Keratinocyte (primary cell): Measurements from ENCODE around the gene TIAM2. TPM values are rescaled to one million over a fixed set of nuclear protein-coding genes. Genes with fewer than 3 reads are reported as not detected.

Source experiments
- DNase-seq: peaks from one replicate; pipeline ENCODE4 v3.0.0-alpha.2; 2011; ENCODE audit warnings: low read depth, missing footprints, low spot score
- FAIRE-seq: peaks from 2 replicates; lab custom pipeline; 2011; peaks lifted over from hg19 to GRCh38; lab: Jason Lieb, UNC
- H2AFZ ChIP-seq: 2 replicates; pipeline ENCODE4 v1.6.0; 2012; ENCODE audit warnings: low read length, control low read depth, inconsistent platforms; ENCODE audit not compliant: control insufficient read depth
- H3K27ac ChIP-seq: 2 replicates; pipeline ENCODE4 v1.5.1; 2011; ENCODE audit warnings: low read length; ENCODE audit not compliant: control insufficient read depth, insufficient read depth
- H3K27me3 ChIP-seq: 3 replicates; pipeline ENCODE4 v1.6.0; 2011; ENCODE audit warnings: low read length; ENCODE audit not compliant: control insufficient read depth, insufficient read depth; ENCODE audit errors: extremely low read depth
- H3K36me3 ChIP-seq, 2 experiments: 2 replicates in 1 of 2; 3 replicates in 1 of 2; pipeline ENCODE4 v1.5.1; 2011; ENCODE audit warnings: low read length in 2 of 2, mild to moderate bottlenecking in 1 of 2; ENCODE audit not compliant: control insufficient read depth in 2 of 2, insufficient read depth in 2 of 2; ENCODE audit errors: extremely low read depth in 1 of 2
- H3K4me1 ChIP-seq: 3 replicates; pipeline ENCODE4 v1.5.1; 2011; ENCODE audit warnings: low read length; ENCODE audit not compliant: control insufficient read depth, insufficient read depth; ENCODE audit errors: extremely low read depth
- H3K4me2 ChIP-seq: 3 replicates; pipeline ENCODE4 v1.6.0; 2011; ENCODE audit warnings: low read depth, low read length; ENCODE audit not compliant: control insufficient read depth, insufficient read depth; ENCODE audit errors: extremely low read depth
- H3K4me3 ChIP-seq, 3 experiments: fragments of 200-600 bp in 1 of 3; sonication (generic) in 1 of 3; 2 replicates in 2 of 3; 3 replicates in 1 of 3; pipeline ENCODE4 v1.5.1; 2011 to 2016; ENCODE audit warnings: low read length in 3 of 3, mild to moderate bottlenecking in 3 of 3, control low read depth in 2 of 3, inconsistent platforms in 1 of 3, low read depth in 1 of 3, mixed read lengths in 1 of 3, mixed run types in 1 of 3, moderate library complexity in 1 of 3; ENCODE audit not compliant: control insufficient read depth in 2 of 3, insufficient read depth in 2 of 3; ENCODE audit errors: extremely low read depth in 1 of 3
- H3K79me2 ChIP-seq: 2 replicates; pipeline ENCODE4 v1.6.0; 2012; ENCODE audit warnings: low read length; ENCODE audit not compliant: control insufficient read depth, insufficient read depth
- H3K9ac ChIP-seq: 3 replicates; pipeline ENCODE4 v1.6.0; 2011; ENCODE audit warnings: low read length; ENCODE audit not compliant: control insufficient read depth, insufficient read depth; ENCODE audit errors: extremely low read depth
- H3K9me1 ChIP-seq: 3 replicates; pipeline ENCODE4 v1.6.0; 2011; ENCODE audit warnings: low read length; ENCODE audit not compliant: control insufficient read depth, insufficient read depth; ENCODE audit errors: extremely low read depth
- H3K9me3 ChIP-seq: 2 replicates; pipeline ENCODE4 v1.5.1; 2012; ENCODE audit warnings: low read depth, low read length; ENCODE audit not compliant: control insufficient read depth
- H4K20me1 ChIP-seq: 3 replicates; pipeline ENCODE4 v1.6.0; 2011; ENCODE audit warnings: low read length; ENCODE audit not compliant: control insufficient read depth, insufficient read depth; ENCODE audit errors: extremely low read depth
- CTCF ChIP-seq, 3 experiments: IDR thresholded peaks in 1 of 3; conservative IDR thresholded peaks in 1 of 3; optimal IDR thresholded peaks in 1 of 3; 2 replicates in 2 of 3; 3 replicates in 1 of 3; pipeline versions ENCODE3 to v1.5.1; 2011; ENCODE audit warnings: low read length in 3 of 3, mild to moderate bottlenecking in 3 of 3, moderate library complexity in 2 of 3, control low read depth in 1 of 3, inconsistent platforms in 1 of 3; ENCODE audit not compliant: insufficient read depth in 2 of 3; ENCODE audit errors: extremely low read depth in 1 of 3
- EZH2 ChIP-seq: IDR thresholded peaks from one replicate; pipeline ENCODE4 v1.6.1; 2012; ENCODE audit warnings: inconsistent platforms, mild to moderate bottlenecking, low read length, moderate library complexity
- dilution Hi-C: fragments of 300-500 bp; cut with MboI; formaldehyde crosslinking; loops from one replicate; pipeline ENCODE4 v1.7.0; 2020; ENCODE audit warnings: low sequenced_read_pairs; ENCODE audit not compliant: extremely low pct_ligation_motif_present
- polyA plus RNA-seq, 5 experiments: library from polyadenylated mRNA; depleted of rRNA in 3 of 5; stranded (reverse) in 3 of 5; stranded (forward) in 1 of 5; unstranded in 1 of 5; fragments of >200 nt; gene quantifications; 1 replicate in 1 of 5; 2 replicates in 3 of 5; 3 replicates in 1 of 5; pipeline versions ENCODE4 v1.2.1 to v1.2.3, GENCODE V29; 2011 to 2012; ENCODE audit warnings: missing spikeins in 2 of 5, low read depth in 1 of 5, low replicate concordance in 1 of 5

Gene TIAM2
- polyA plus RNA-seq, 1 donor (not counting 4 experiments of a cell fraction or from before 2014, with no cell fraction given): 4.0 TPM

DNA sequence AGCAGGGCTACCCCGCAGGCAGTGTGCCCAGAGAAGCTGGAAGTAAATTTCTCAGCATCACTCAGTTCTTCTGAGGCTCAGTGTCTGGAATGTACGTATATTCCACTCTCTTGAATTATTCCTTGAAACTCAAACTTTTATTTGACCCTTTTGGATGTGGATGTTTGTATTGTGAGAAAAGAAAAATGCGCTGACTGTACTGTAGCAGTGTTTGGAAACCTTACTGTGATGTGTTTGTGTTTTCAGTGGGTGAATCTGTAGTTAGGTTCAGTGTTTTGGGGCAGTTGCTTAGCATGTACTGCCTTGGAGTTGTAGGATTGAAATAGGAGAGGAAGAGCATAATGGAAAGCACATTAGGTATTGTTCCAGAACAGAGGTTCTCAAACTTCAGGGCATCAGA is 13.5 kb downstream of the TIAM2 start:
- Histone ChIP-seq H3K4me3 (no peak overlapping the region), H3K4me1 (no peaks in the 10 kb centered on the region), H4K20me1 (no peaks in the 10 kb centered on the region), H3K27me3 (no peaks in the 10 kb centered on the region), H3K36me3 (no peaks in the 10 kb centered on the region), H3K4me2 (no peak overlapping the region), H3K9me1 (no peaks in the 10 kb centered on the region), H3K27ac (no peak overlapping the region), H3K9ac (no peak overlapping the region), H3K79me2 (no peaks in the 10 kb centered on the region), H2AFZ (no peak overlapping the region), H3K9me3 (no peaks in the 10 kb centered on the region)
- FAIRE-seq (no peak), DNase-seq (no peak)
- dilution Hi-C loops: no loop called here
- TF ChIP-seq EZH2 (no peak), CTCF (optimal IDR thresholded peaks at IDR 0.05 in 1 of 3, IDR thresholded peaks at IDR 0.05 in 1 of 3, conservative IDR thresholded peaks at IDR 0.05 in 1 of 3; ENCODE audit: extremely low read depth in 1 of 3, insufficient read depth in 2 of 3, low read length in 3 of 3) (no peak)

GRCh38 chr6:155010940-155011339 is 15.8 kb downstream of the TIAM2 start:
- no peaks in the 10 kb centered on the region for H3K27me3 ChIP-seq
- H2AFZ ChIP-seq: no peak overlapping the region
- no peak for DNase-seq
- H3K4me2 ChIP-seq: no peak overlapping the region
- no peaks in the 10 kb centered on the region for H4K20me1 ChIP-seq
- no peaks in the 10 kb centered on the region for H3K9me3 ChIP-seq
- no peak overlapping the region for H3K9ac ChIP-seq
- H3K27ac ChIP-seq: no peak overlapping the region
- dilution Hi-C loops: no loop called here
- H3K9me1 ChIP-seq: no peaks in the 10 kb centered on the region
- no peaks in the 10 kb centered on the region for H3K79me2 ChIP-seq
- H3K4me1 ChIP-seq: no peaks in the 10 kb centered on the region
- TF ChIP-seq EZH2: no peak
- no peak for TF ChIP-seq CTCF (optimal IDR thresholded peaks at IDR 0.05 in 1 of 3, IDR thresholded peaks at IDR 0.05 in 1 of 3, conservative IDR thresholded peaks at IDR 0.05 in 1 of 3; ENCODE audit: extremely low read depth in 1 of 3, insufficient read depth in 2 of 3, low read length in 3 of 3)
- FAIRE-seq: no peak
- H3K36me3 ChIP-seq: no peaks in the 10 kb centered on the region
- no peak overlapping the region for H3K4me3 ChIP-seq
